HEK293 (cell line): ENCODE results near the gene SIGLEC15.

Source experiments
- CTCF ChIA-PET: fragments of 350-600 bp; formaldehyde crosslinking; extraction: SDS; loops from one replicate; lab custom pipeline; 2021; ENCODE audit warnings: antibody characterized with exemption; lab: Yijun Ruan, JAX
- POLR2A ChIA-PET: fragments of 300-600 bp; formaldehyde crosslinking; extraction: SDS; loops from one replicate; lab custom pipeline; 2020; ENCODE audit warnings: antibody characterized with exemption, inconsistent platforms; lab: Yijun Ruan, JAX
- H3K27ac ChIP-seq: fragments of 200-500 bp; sonication (Bioruptor generic); 2 replicates; pipeline ENCODE4 v1.5.1; 2014; ENCODE audit warnings: low read depth, low read length, control low read depth, inconsistent platforms; ENCODE audit errors: extremely low read depth
- H3K36me3 ChIP-seq, 2 experiments: fragments of 200-500 bp in 1 of 2; sonication (Bioruptor generic) in 1 of 2; 1 replicate in 1 of 2; 2 replicates in 1 of 2; pipeline ENCODE4 v1.5.1; 2014 to 2017; ENCODE audit warnings: inconsistent platforms in 2 of 2, low read length in 2 of 2; ENCODE audit not compliant: control insufficient read depth in 2 of 2, insufficient read depth in 1 of 2
- H3K4me1 ChIP-seq: fragments of 200-500 bp; sonication (Bioruptor generic); 2 replicates; pipeline ENCODE4 v1.5.1; 2014; ENCODE audit warnings: mild to moderate bottlenecking, low read length, inconsistent platforms; ENCODE audit not compliant: control insufficient read depth, insufficient read depth
- H3K4me3 ChIP-seq: 2 replicates; pipeline ENCODE4 v1.5.1; 2011; ENCODE audit warnings: low read depth, mild to moderate bottlenecking, control low read depth, low read length, moderate library complexity
- H3K9me3 ChIP-seq: fragments of 200-500 bp; sonication (Bioruptor generic); 2 replicates; pipeline ENCODE4 v1.5.1; 2014; ENCODE audit warnings: low read depth, low read length, inconsistent platforms; ENCODE audit not compliant: control insufficient read depth, insufficient read depth
- BCL6B ChIP-seq: fragments of 450-650 bp; formaldehyde crosslinking; IDR thresholded peaks from 2 replicates; pipeline ENCODE4 v1.5.1; 2017; ENCODE audit warnings: missing biosample characterization, missing genetic modification characterization
- ELK4 ChIP-seq: IDR thresholded peaks from 2 replicates; pipeline ENCODE4 v1.6.1; 2011; ENCODE audit warnings: mild to moderate bottlenecking, low read depth, low read length, borderline replicate concordance
- GLIS1 ChIP-seq: fragments of 450-650 bp; formaldehyde crosslinking; IDR thresholded peaks from 2 replicates; pipeline ENCODE4 v1.5.1; 2016; ENCODE audit warnings: missing biosample characterization, missing genetic modification characterization
- HOXD13 ChIP-seq: sonication (generic); formaldehyde crosslinking; IDR thresholded peaks from 2 replicates; pipeline ENCODE4 v1.8.0; 2022; ENCODE audit warnings: missing genetic modification reagents, borderline replicate concordance
- KLF9 ChIP-seq: fragments of 450-650 bp; formaldehyde crosslinking; IDR thresholded peaks from 2 replicates; pipeline ENCODE4 v1.5.1; 2016; ENCODE audit warnings: missing biosample characterization, missing genetic modification characterization, low read depth
- MZF1 ChIP-seq: fragments of 450-650 bp; formaldehyde crosslinking; IDR thresholded peaks from 2 replicates; pipeline ENCODE4 v1.5.1; 2017; ENCODE audit warnings: missing biosample characterization, missing genetic modification characterization, borderline replicate concordance
- SALL2 ChIP-seq: fragments of 450-650 bp; formaldehyde crosslinking; IDR thresholded peaks from 2 replicates; pipeline ENCODE4 v1.5.0; 2017; ENCODE audit warnings: missing biosample characterization, mild to moderate bottlenecking, missing genetic modification characterization, borderline replicate concordance
- TRIM28 ChIP-seq: IDR thresholded peaks from 2 replicates; pipeline ENCODE4 v1.6.1; 2011; ENCODE audit warnings: low read length, control low read depth, borderline replicate concordance
- ZFP41 ChIP-seq: fragments of 450-650 bp; formaldehyde crosslinking; IDR thresholded peaks from 2 replicates; pipeline ENCODE4 v1.5.1; 2016; ENCODE audit warnings: missing biosample characterization, missing genetic modification characterization, borderline replicate concordance
- ZIC2 ChIP-seq: fragments of 450-650 bp; formaldehyde crosslinking; IDR thresholded peaks from 2 replicates; pipeline ENCODE4 v1.5.1; 2016; ENCODE audit warnings: missing biosample characterization, missing genetic modification characterization
- ZNF10 ChIP-seq: fragments of 450-650 bp; formaldehyde crosslinking; IDR thresholded peaks from 2 replicates; pipeline ENCODE4 v1.5.1; 2017; ENCODE audit warnings: missing biosample characterization, missing genetic modification characterization
- ZNF132 ChIP-seq: fragments of 450-650 bp; formaldehyde crosslinking; IDR thresholded peaks from 2 replicates; pipeline ENCODE4 v1.5.1; 2017; ENCODE audit warnings: missing biosample characterization, missing genetic modification characterization, borderline replicate concordance
- ZNF133 ChIP-seq: fragments of 450-650 bp; formaldehyde crosslinking; IDR thresholded peaks from 2 replicates; pipeline ENCODE4 v1.5.1; 2016; ENCODE audit warnings: missing biosample characterization, missing genetic modification characterization
- ZNF146 ChIP-seq: fragments of 450-650 bp; formaldehyde crosslinking; IDR thresholded peaks from 2 replicates; pipeline ENCODE4 v1.5.1; 2016; ENCODE audit warnings: missing biosample characterization, missing genetic modification characterization
- ZNF2 ChIP-seq: fragments of 450-650 bp; formaldehyde crosslinking; IDR thresholded peaks from 2 replicates; pipeline ENCODE4 v1.5.1; 2016; ENCODE audit warnings: missing biosample characterization, missing genetic modification characterization
- ZNF239 ChIP-seq: fragments of 450-650 bp; formaldehyde crosslinking; IDR thresholded peaks from 2 replicates; pipeline ENCODE4 v1.5.1; 2016; ENCODE audit warnings: missing biosample characterization, missing genetic modification characterization
- ZNF274 ChIP-seq, 2 experiments: fragments of 200-500 bp in 1 of 2; fragments of 450-650 bp in 1 of 2; sonication (Bioruptor generic) in 1 of 2; formaldehyde crosslinking in 1 of 2; IDR thresholded peaks; 2 replicates each; pipeline versions ENCODE4 v1.5.1 to v1.6.1; 2014 to 2016; ENCODE audit warnings: borderline replicate concordance in 1 of 2, inconsistent platforms in 1 of 2, low read length in 1 of 2, missing biosample characterization in 1 of 2, missing genetic modification characterization in 1 of 2
- ZNF449 ChIP-seq: fragments of 450-650 bp; formaldehyde crosslinking; IDR thresholded peaks from 2 replicates; pipeline ENCODE4 v1.5.1; 2017; ENCODE audit warnings: missing biosample characterization, mild to moderate bottlenecking, missing genetic modification characterization, moderate library complexity
- ZNF521 ChIP-seq: fragments of 450-650 bp; formaldehyde crosslinking; IDR thresholded peaks from 2 replicates; pipeline ENCODE4 v1.5.1; 2017; ENCODE audit warnings: missing biosample characterization, mild to moderate bottlenecking, missing genetic modification characterization
- ZNF544 ChIP-seq: fragments of 450-650 bp; formaldehyde crosslinking; IDR thresholded peaks from 2 replicates; pipeline ENCODE4 v1.5.0; 2017; ENCODE audit warnings: missing biosample characterization, missing genetic modification characterization
- ZNF549 ChIP-seq: fragments of 450-650 bp; IDR thresholded peaks from 2 replicates; pipeline ENCODE4 v1.5.1; 2018; ENCODE audit warnings: missing biosample characterization, missing genetic modification characterization, mild to moderate bottlenecking, inconsistent platforms, moderate library complexity
- ZSCAN23 ChIP-seq: fragments of 450-650 bp; formaldehyde crosslinking; IDR thresholded peaks from 2 replicates; pipeline ENCODE4 v1.5.1; 2016; ENCODE audit warnings: missing biosample characterization, missing genetic modification characterization

Gene SIGLEC15

GRCh38 chr18:45835057-45835636 lies 9.7 kb downstream of the SIGLEC15 start (continued):
- TF ChIP-seq MZF1 (tag by site-specific recombination) (no peak), ZNF10 (tag by site-specific recombination) (no peak), ZNF521 (tag by site-specific recombination) (no peak), ZNF449 (no peak), ZNF132 (tag by site-specific recombination) (no peak), SALL2 (tag by site-specific recombination) (no peak), GLIS1 (tag by site-specific recombination) (no peak), ZFP41 (tag by site-specific recombination) (no peak), ZNF2 (tag by site-specific recombination) (no peak)

GRCh38 chr18:45836242-45837205 lies 11.0 kb downstream of the SIGLEC15 start:
- ChIA-PET POLR2A (no interaction called here), CTCF (interaction anchor here (0.6 to 1.7 kb wide), 4 partner anchors 37 to 172 kb away, joined by 3 to 7 read pairs (median 4); no protein-coding TSS in a partner anchor)
- TF ChIP-seq ZNF544 (tag by site-specific recombination) (no peak), ZNF146 (tag by site-specific recombination) (no peak), ZNF133 (tag by site-specific recombination) (no peak), TRIM28 (no peak), ZSCAN23 (tag by site-specific recombination) (no peak), ZIC2 (no peak), KLF9 (tag by site-specific recombination) (no peak), ZNF274 (IDR thresholded peaks at IDR 0.05; ENCODE audit: low read length) (no peak), ZNF274 (tag by site-specific recombination; IDR thresholded peaks at IDR 0.05; ENCODE audit: borderline replicate concordance) (no peak), HOXD13 (CRISPR knock-in tag) (no peak), ZNF549 (tag by site-specific recombination) (no peak), ZNF239 (tag by site-specific recombination) (no peak), ELK4 (no peak), BCL6B (tag by site-specific recombination) (no peak)
- Histone ChIP-seq H3K27ac (no peak overlapping the region), H3K36me3 (no peaks in the 10 kb centered on the region), H3K9me3 (no peaks in the 10 kb centered on the region), H3K4me3 (no peak overlapping the region), H3K4me1 (peaks cover 3% of the 10 kb centered on the region; the same call in 1 of the 2 replicates)
